ENCODE results near the gene SAE1.
"Not testable (repeated sequence)": the region's sequence is repeated elsewhere in the genome, so short reads cannot be mapped to it uniquely, and the experiment has no call there.

The SAE1 gene

DNA sequence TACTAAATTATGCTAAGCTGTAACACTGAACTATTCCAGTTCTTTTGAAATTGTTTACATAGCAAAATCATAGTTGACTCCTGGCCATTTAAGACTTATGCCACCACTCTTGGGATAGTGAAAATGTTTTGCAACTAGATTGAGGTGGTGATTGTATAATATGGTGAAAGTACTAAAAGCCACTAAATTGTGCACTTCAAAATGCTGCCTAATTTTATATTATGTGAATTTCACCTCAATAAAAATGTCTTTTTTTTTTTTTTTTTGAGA lies 5.0 kb upstream of the SAE1 start:
- in situ Hi-C loops (cut with MboI; ENCODE audit: low sequenced_read_pairs), result loop anchor here (5.0 kb wide), 1 partner anchor 48 kb away; no protein-coding TSS in a partner anchor

- in situ Hi-C loops (cut with MboI; ENCODE audit: low sequenced_read_pairs), result loop anchor here (5.0 kb wide), 1 partner anchor 52 kb away; no protein-coding TSS in a partner anchor
These were observed 1.1 kb upstream of the SAE1 start for GRCh38 chr19:47129579-47129978.

GRCh38 chr19:47130120-47130588 lies 481 bp upstream of the SAE1 start:
- in situ Hi-C loops (cut with MboI; ENCODE audit: low sequenced_read_pairs), result no loop called here

DNA sequence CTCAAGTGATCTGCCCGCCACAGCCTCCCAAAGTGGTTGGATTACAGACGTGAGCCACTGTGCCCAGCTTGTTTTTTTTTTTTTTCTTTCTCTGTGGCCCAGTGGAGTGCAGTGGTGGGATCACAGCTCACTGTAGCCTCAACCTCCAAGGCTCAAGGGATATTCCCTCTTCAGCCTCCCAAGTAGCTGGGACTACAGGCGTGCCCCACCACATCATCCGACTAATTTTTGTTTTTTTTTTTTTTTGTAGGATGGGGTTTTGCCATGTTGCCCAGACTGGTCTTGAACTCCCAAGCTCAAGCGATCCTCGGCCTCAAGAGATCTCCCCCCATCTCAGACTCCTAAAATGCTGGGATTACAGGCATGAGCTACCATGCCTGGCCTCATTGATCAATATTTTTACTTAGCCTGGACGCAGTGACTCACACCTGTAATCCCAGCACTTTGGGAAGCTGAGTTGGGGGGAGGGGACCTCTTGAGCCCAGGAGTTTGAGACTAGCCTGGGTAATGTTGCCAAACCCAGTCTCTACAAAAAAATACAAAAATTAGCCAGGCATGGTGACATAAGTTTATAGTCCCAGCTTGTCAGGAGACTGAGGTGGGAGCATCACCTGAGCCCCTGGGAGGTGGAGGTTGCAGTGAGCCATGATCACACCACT lies 1.7 kb downstream of the SAE1 start:
- in situ Hi-C loops (cut with MboI; ENCODE audit: low sequenced_read_pairs), result no loop called here

DNA sequence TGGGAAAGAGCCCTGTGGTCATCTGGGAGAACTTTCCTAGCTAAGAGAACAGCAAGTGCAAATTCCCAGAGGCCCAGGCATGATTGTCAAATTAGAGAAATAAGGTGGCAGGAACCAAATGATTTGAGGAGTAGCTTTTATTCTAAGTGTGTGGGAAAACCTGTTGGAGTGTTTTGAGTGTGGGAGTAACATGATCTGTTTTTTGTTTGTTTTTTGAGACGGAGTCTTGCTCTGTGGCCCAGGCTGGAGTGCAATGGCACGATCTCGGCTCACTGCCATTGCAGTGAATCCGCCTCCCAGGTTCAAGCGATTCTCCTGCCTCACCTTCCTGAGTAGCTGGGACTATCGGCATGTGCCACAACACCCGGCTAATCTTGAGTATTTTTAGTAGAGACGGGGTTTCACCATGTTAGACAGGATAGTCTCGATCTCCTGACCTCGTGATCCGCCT lies 2.4 kb downstream of the SAE1 start:
- in situ Hi-C loops (cut with MboI; ENCODE audit: low sequenced_read_pairs), result no loop called here

DNA sequence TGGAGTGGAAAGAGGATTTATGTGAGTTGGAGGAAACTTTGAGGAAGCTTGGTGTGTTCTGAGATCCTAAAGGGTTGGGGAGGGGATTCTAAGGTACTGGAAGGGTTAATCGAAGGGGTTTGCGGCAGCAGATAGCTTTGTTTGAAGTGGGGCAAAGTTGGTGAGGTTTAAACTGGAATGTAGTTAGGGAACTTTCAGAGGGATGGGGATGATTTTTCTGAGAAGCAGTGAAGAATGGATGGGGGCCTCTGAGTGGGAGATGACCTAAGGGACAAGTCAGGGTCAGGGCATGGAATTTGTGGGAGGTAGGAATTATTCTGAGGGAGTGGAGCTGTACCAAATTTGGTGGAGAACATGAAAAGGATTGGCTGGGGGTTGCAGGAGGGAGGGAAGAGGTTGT lies 3.9 kb downstream of the SAE1 start:
- in situ Hi-C loops (cut with MboI; ENCODE audit: low sequenced_read_pairs), result no loop called here

- in situ Hi-C loops (cut with MboI; ENCODE audit: low sequenced_read_pairs), result no loop called here
These were observed 4.5 kb downstream of the SAE1 start for GRCh38 chr19:47135156-47135555.

DNA sequence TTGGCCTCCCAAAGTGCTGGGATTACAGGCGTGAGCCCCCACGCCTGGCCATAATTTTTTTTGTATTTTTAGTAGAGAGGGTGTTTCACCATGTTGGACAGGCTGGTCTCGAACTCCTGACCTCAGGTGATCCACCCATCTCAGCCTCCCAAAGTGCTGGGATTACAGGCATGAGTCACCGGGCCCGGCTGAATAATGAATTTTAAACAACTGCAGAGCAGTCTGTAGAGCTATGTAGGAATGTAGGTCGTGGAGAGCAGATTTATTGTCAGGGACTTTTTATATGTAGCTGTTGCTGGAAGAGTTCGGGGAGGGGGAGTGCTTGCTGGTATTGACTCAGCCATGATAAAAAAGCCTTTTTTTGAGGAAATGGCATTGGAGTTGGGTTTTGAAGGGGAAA lies 10.6 kb downstream of the SAE1 start:
- in situ Hi-C loops (cut with MboI; ENCODE audit: low sequenced_read_pairs), result not testable (repeated sequence)

GRCh38 chr19:47141695-47142094 lies 11.1 kb downstream of the SAE1 start:
- in situ Hi-C loops (cut with MboI; ENCODE audit: low sequenced_read_pairs), result no loop called here

GRCh38 chr19:47142779-47143178 lies 12.1 kb downstream of the SAE1 start:
- in situ Hi-C loops (cut with MboI; ENCODE audit: low sequenced_read_pairs), result no loop called here

- in situ Hi-C loops (cut with MboI; ENCODE audit: low sequenced_read_pairs), result no loop called here
These were observed 12.9 kb downstream of the SAE1 start for GRCh38 chr19:47143322-47144073.

DNA sequence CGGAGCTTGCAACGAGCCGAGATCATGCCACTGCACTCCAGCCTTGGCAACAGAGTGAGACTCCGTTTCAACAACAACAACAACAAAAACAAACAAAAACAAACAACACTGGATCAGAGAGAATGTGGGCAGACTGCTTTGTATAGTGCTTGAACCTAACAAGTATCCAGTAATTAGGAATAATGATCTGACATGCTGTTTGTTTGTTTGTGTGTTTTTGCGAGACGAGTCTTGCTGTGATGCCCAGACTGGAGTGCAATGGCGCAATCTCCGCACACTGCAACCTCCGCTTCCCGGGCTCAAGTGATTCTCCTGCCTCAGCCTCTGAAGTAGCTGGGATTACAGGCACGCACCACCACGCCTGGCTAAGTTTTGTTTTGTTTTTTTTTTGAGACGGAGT lies 14.0 kb downstream of the SAE1 start:
- in situ Hi-C loops (cut with MboI; ENCODE audit: low sequenced_read_pairs), result no loop called here

- in situ Hi-C loops (cut with MboI; ENCODE audit: low sequenced_read_pairs), result no loop called here
These were observed 15.2 kb downstream of the SAE1 start for GRCh38 chr19:47145639-47146486.

DNA sequence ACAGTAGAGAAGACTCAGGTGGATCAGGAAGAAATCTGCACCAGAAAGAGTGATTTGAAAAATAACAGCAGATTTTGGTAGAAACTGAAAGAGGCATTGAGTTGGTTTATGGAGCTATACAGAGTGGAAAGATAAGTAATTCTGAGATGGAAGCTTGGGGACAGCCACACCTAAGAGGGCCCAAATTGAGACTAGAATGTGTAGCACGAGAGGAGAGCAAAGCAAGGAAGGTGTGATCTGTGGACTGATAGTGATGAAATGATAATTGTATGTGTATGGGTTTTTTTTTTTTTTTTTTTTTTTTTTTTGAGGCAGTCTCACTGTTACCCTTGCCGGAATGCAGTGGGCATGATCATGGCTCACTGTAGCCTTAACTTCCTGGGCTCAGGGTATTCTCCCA lies 16.3 kb downstream of the SAE1 start:
- in situ Hi-C loops (cut with MboI; ENCODE audit: low sequenced_read_pairs), result no loop called here

GRCh38 chr19:47151627-47152026 lies 21.0 kb downstream of the SAE1 start:
- in situ Hi-C loops (cut with MboI; ENCODE audit: low sequenced_read_pairs), result no loop called here

- in situ Hi-C loops (cut with MboI; ENCODE audit: low sequenced_read_pairs), result no loop called here
These were observed 21.6 kb downstream of the SAE1 start for GRCh38 chr19:47152205-47152604.

DNA sequence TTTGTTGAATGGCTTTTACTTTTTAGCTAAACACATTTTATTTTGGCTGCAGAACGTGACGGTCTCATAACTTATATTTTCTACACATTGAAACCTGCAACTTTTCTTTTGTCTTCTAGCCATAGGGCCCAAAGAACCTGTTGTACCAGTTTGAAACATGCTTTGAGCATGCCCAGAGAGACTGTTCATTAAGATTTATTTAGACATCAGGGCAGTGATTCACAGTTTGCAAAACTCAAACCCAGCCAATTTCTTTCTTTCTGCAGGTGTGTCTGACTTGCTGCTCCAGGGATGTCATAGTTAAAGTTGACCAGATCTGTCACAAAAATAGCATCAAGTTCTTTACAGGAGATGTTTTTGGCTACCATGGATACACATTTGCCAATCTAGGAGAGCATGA lies 22.0 kb downstream of the SAE1 start:
- in situ Hi-C loops (cut with MboI; ENCODE audit: low sequenced_read_pairs), result no loop called here

DNA sequence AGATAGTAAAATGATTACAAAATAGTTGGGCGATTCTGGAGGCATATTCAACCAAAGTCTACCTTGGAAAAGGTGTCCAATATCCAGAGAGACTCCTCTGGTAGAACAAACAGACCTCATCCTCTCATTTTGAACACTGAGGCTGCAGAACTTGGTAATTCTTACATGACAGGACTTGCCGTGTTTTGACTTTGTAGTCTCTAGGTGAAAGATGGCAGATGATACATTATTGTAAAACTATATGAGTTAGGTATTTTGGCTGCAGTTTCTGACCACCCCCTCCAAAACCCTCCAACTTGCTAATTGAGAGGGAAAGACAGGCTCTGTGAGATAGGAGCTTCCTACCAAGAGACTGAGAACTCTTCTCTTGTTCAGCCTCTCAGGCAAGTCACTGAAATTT lies 22.6 kb downstream of the SAE1 start:
- in situ Hi-C loops (cut with MboI; ENCODE audit: low sequenced_read_pairs), result no loop called here

DNA sequence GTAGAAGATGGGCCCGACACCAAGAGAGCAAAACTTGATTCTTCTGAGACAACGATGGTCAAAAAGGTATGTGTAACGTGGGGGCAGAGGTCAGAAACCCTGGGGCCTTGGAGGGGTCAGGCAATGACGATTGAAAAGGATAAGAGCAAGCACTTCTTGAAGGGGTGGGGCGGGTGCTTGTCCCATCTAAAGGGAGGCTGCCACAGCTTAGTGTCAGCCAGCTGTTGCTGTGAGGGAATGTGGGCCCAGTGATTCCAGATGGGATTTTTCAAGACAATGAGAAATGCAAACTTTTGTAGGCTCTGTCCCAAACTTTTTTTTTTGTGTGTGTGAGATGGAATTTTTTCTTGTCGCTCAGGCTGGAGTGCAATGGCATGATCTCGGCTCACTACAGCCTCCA lies 24.5 kb downstream of the SAE1 start:
- in situ Hi-C loops (cut with MboI; ENCODE audit: low sequenced_read_pairs), result no loop called here

DNA sequence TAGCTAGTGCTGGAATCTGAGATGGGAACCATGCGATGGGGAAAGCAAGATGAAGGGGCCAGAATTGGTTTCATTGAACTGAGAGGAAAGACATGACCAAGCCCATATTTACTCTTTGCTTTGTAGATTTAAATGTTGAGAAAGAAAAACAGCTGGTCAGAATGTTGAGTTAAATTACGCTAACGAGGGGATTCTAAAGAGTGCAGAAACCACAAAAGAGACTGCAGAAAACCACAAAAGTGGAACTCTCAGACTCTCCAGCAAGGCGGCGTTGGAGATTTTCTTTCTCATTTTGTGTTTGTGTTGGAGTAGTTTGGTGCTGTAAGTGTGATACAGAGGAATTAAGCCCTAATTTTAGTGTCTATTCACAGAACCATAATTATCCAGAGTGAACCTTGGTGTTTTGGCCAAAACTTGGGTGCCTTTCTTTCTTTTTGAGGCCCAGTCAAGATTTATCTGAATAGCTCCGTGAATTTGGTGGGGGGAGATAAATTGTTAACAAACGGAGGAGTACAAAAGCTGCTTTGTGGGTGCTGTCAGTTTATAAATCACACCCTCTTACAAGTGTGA lies 26.3 kb downstream of the SAE1 start:
- in situ Hi-C loops (cut with MboI; ENCODE audit: low sequenced_read_pairs), result no loop called here
